H1 (cell line): ENCODE data around the gene ACY1. TPM values are rescaled to one million over a fixed set of nuclear protein-coding genes. Genes with fewer than 3 reads are reported as not detected.

Experiments used
- CTCF ChIA-PET: fragments of 300-600 bp; sonication (Branson Sonifier 250); formaldehyde crosslinking; loops from one replicate; lab custom pipeline; 2021; ENCODE audit not compliant: partially characterized antibody; lab: Charles Lee
- POLR2A ChIA-PET: fragments of 300-600 bp; sonication (Branson Sonifier 250); formaldehyde crosslinking; loops from one replicate; lab custom pipeline; 2021; ENCODE audit warnings: inconsistent platforms; ENCODE audit not compliant: partially characterized antibody; lab: Charles Lee
- DNase-seq, 2 experiments: peaks; one replicate each; pipeline versions ENCODE4 v3.0.0 to v3.0.0-alpha.2; 2010 to 2022; ENCODE audit warnings: low spot score in 2 of 2, low read depth in 1 of 2, mixed read lengths in 1 of 2
- FAIRE-seq: peaks from 2 replicates; lab custom pipeline; 2011; peaks lifted over from hg19 to GRCh38; lab: Jason Lieb, UNC
- H2AFZ ChIP-seq: 2 replicates; pipeline ENCODE4 v1.8.1; 2012; ENCODE audit warnings: low read length, inconsistent platforms
- H2AK5ac ChIP-seq: 2 replicates; pipeline ENCODE4 v1.6.1; 2013; ENCODE audit warnings: low read depth, low read length
- H2BK120ac ChIP-seq: replicated peaks from 2 replicates; pipeline ENCODE3; 2013; ENCODE audit warnings: low read depth, low read length, inconsistent platforms
- H2BK12ac ChIP-seq: 2 replicates; pipeline ENCODE4 v1.6.1; 2013; ENCODE audit warnings: low read depth, low read length
- H2BK15ac ChIP-seq: 2 replicates; pipeline ENCODE4 v1.6.1; 2013; ENCODE audit warnings: low read length
- H2BK20ac ChIP-seq: 2 replicates; pipeline ENCODE4 v1.6.1; 2013; ENCODE audit warnings: low read length
- H2BK5ac ChIP-seq: 2 replicates; pipeline ENCODE4 v1.6.1; 2013; ENCODE audit warnings: low read depth, low read length
- H3K14ac ChIP-seq: 2 replicates; pipeline ENCODE4 v1.6.1; 2013; ENCODE audit warnings: inconsistent platforms; ENCODE audit not compliant: insufficient read length
- H3K18ac ChIP-seq: 2 replicates; pipeline ENCODE4 v1.6.1; 2013; ENCODE audit warnings: low read length; ENCODE audit errors: extremely low read depth
- H3K23ac ChIP-seq: 2 replicates; pipeline ENCODE4 v1.6.1; 2013; ENCODE audit warnings: inconsistent platforms; ENCODE audit not compliant: insufficient read length
- H3K23me2 ChIP-seq: 2 replicates; pipeline ENCODE4 v1.6.1; 2013; ENCODE audit warnings: low read depth, low read length
- H3K27ac ChIP-seq: 2 replicates; pipeline ENCODE4 v1.6.1; 2011; ENCODE audit warnings: low read depth, low read length, inconsistent platforms
- H3K27me3 ChIP-seq, 4 experiments: replicated peaks in 1 of 4; 1 replicate in 1 of 4; 2 replicates in 3 of 4; pipeline versions ENCODE4 v1.6.1 to v1.8.1; 2011 to 2013; ENCODE audit warnings: low read length in 3 of 4, mild to moderate bottlenecking in 3 of 4, inconsistent platforms in 2 of 4, mixed read lengths in 2 of 4, moderate library complexity in 1 of 4; ENCODE audit not compliant: control insufficient read depth in 3 of 4, insufficient read depth in 3 of 4; ENCODE audit errors: extremely low read depth in 1 of 4
- H3K36me3 ChIP-seq, 4 experiments: 2 replicates each; pipeline versions ENCODE4 v1.6.1 to v1.8.1; 2011 to 2013; ENCODE audit warnings: mild to moderate bottlenecking in 4 of 4, low read length in 3 of 4, moderate library complexity in 2 of 4, control low read depth in 1 of 4, inconsistent platforms in 1 of 4; ENCODE audit not compliant: insufficient read depth in 4 of 4, control insufficient read depth in 2 of 4
- H3K4ac ChIP-seq: replicated peaks from 2 replicates; pipeline ENCODE3; 2013; ENCODE audit warnings: low read length, low read depth, mixed read lengths, inconsistent platforms; ENCODE audit not compliant: insufficient read length
- H3K4me1 ChIP-seq, 4 experiments: replicated peaks in 1 of 4; 1 replicate in 1 of 4; 2 replicates in 3 of 4; pipeline versions ENCODE4 v1.6.1 to v1.8.1; 2011 to 2013; ENCODE audit warnings: low read length in 3 of 4, inconsistent platforms in 2 of 4, mixed read lengths in 1 of 4; ENCODE audit not compliant: insufficient read depth in 4 of 4, control insufficient read depth in 3 of 4
- H3K4me2 ChIP-seq, 2 experiments: 2 replicates each; pipeline versions ENCODE4 v1.6.1 to v1.8.1; 2011 to 2013; ENCODE audit warnings: low read depth in 2 of 2, low read length in 2 of 2, control low read depth in 1 of 2, inconsistent platforms in 1 of 2, mild to moderate bottlenecking in 1 of 2; ENCODE audit not compliant: insufficient read depth in 1 of 2
- H3K4me3 ChIP-seq, 4 experiments: fragments of 200-600, 300-600 bp in 1 of 4; sonication (generic), shearing (Covaris generic), sonication (Bioruptor Twin) in 1 of 4; 2 replicates each; pipeline versions ENCODE4 v1.5.1 to v1.8.1; 2011 to 2016; ENCODE audit warnings: low read length in 4 of 4, low read depth in 3 of 4, control low read depth in 2 of 4, inconsistent platforms in 2 of 4, mild to moderate bottlenecking in 2 of 4, mixed read lengths in 1 of 4, moderate library complexity in 1 of 4; ENCODE audit not compliant: insufficient read depth in 2 of 4; ENCODE audit errors: extremely low read depth in 1 of 4
- H3K56ac ChIP-seq: replicated peaks from 2 replicates; pipeline ENCODE3; 2013; ENCODE audit warnings: low read depth, mild to moderate bottlenecking, mixed read lengths, low read length, inconsistent platforms; ENCODE audit not compliant: insufficient read length
- H3K79me1 ChIP-seq: 2 replicates; pipeline ENCODE4 v1.6.1; 2013; ENCODE audit warnings: low read depth, low read length, control low read depth
- H3K79me2 ChIP-seq, 2 experiments: 2 replicates each; pipeline versions ENCODE4 v1.6.1 to v1.8.1; 2012 to 2013; ENCODE audit warnings: low read length in 2 of 2, mild to moderate bottlenecking in 2 of 2, inconsistent platforms in 1 of 2; ENCODE audit not compliant: insufficient read depth in 2 of 2, control insufficient read depth in 1 of 2
- H3K9ac ChIP-seq, 4 experiments: replicated peaks in 1 of 4; 1 replicate in 1 of 4; 2 replicates in 3 of 4; pipeline versions ENCODE4 v1.6.1 to v1.8.1; 2011 to 2013; ENCODE audit warnings: low read depth in 3 of 4, low read length in 3 of 4, control low read depth in 2 of 4, mild to moderate bottlenecking in 2 of 4, moderate library complexity in 2 of 4, inconsistent platforms in 1 of 4; ENCODE audit errors: extremely low read depth in 1 of 4
- H3K9me3 ChIP-seq, 2 experiments: 2 replicates each; pipeline versions ENCODE4 v1.6.1 to v1.8.1; 2012 to 2013; ENCODE audit warnings: mild to moderate bottlenecking in 2 of 2, moderate library complexity in 2 of 2, control low read depth in 1 of 2, inconsistent platforms in 1 of 2, low read depth in 1 of 2, low read length in 1 of 2, mixed read lengths in 1 of 2; ENCODE audit not compliant: insufficient read depth in 2 of 2
- H4K20me1 ChIP-seq, 2 experiments: replicated peaks in 1 of 2; 2 replicates each; pipeline versions ENCODE3 to v1.8.1; 2011 to 2013; ENCODE audit warnings: inconsistent platforms in 2 of 2, low read length in 2 of 2, mild to moderate bottlenecking in 1 of 2; ENCODE audit not compliant: insufficient read depth in 2 of 2, control insufficient read depth in 1 of 2
- H4K5ac ChIP-seq: 2 replicates; pipeline ENCODE4 v1.6.1; 2013; ENCODE audit warnings: low read length, low read depth, mixed read lengths, inconsistent platforms; ENCODE audit not compliant: insufficient read length
- H4K8ac ChIP-seq: 2 replicates; pipeline ENCODE4 v1.8.0; 2013; ENCODE audit warnings: mild to moderate bottlenecking, moderate library complexity, low read length, inconsistent platforms; ENCODE audit not compliant: insufficient read depth; ENCODE audit errors: extremely low read depth
- H4K91ac ChIP-seq: replicated peaks from 2 replicates; pipeline ENCODE3; 2013; ENCODE audit warnings: low read length, mixed read lengths, inconsistent platforms; ENCODE audit not compliant: insufficient read length
- BACH1 ChIP-seq: IDR thresholded peaks from 2 replicates; pipeline ENCODE4 v1.6.1; 2012; ENCODE audit warnings: low read length, improper control_type of control experiment
- CEBPB ChIP-seq: IDR thresholded peaks from 2 replicates; pipeline ENCODE4 v1.6.1; 2012; ENCODE audit warnings: low read depth, low read length
- EP300 ChIP-seq, 2 experiments: IDR thresholded peaks; 1 replicate in 1 of 2; 2 replicates in 1 of 2; pipeline ENCODE4 v1.6.1; 2011 to 2012; ENCODE audit warnings: low read depth in 2 of 2, low read length in 2 of 2, mild to moderate bottlenecking in 2 of 2, borderline replicate concordance in 1 of 2, inconsistent platforms in 1 of 2, moderate library complexity in 1 of 2
- KDM1A ChIP-seq: fragments of 200-600, 300-600 bp; sonication (generic); IDR thresholded peaks from 2 replicates; pipeline ENCODE4 v1.7.1; 2016; ENCODE audit warnings: mild to moderate bottlenecking, low read length, borderline replicate concordance
- KDM5A ChIP-seq: fragments of 200-600 bp; IDR thresholded peaks from 2 replicates; pipeline ENCODE4 v1.7.1; 2012; ENCODE audit warnings: mild to moderate bottlenecking, low read length, inconsistent platforms, mixed read lengths
- MAFK ChIP-seq: IDR thresholded peaks from 2 replicates; pipeline ENCODE4 v1.6.1; 2012; ENCODE audit warnings: low read depth, mild to moderate bottlenecking, improper control_type of control experiment, low read length
- POLR2A ChIP-seq, 2 experiments: IDR thresholded peaks; 1 replicate in 1 of 2; 2 replicates in 1 of 2; pipeline ENCODE4 v1.6.1; 2011; ENCODE audit warnings: low read depth in 2 of 2, low read length in 2 of 2, mild to moderate bottlenecking in 2 of 2; ENCODE audit errors: control extremely low read depth in 1 of 2
- RFX5 ChIP-seq: IDR thresholded peaks from 2 replicates; pipeline ENCODE4 v1.6.1; 2011; ENCODE audit warnings: low read depth, low read length, improper control_type of control experiment, borderline replicate concordance
- RNF2 ChIP-seq: fragments of 200-900, 300-1000 bp; sonication (generic); IDR thresholded peaks from 2 replicates; pipeline ENCODE4 v1.7.1; 2016; ENCODE audit warnings: borderline replicate concordance, low read depth, mild to moderate bottlenecking, antibody characterized with exemption, low read length; ENCODE audit not compliant: poor library complexity, severe bottlenecking; ENCODE audit errors: missing control alignments
- SUZ12 ChIP-seq: fragments of 200-600 bp; sonication (generic); IDR thresholded peaks from 2 replicates; pipeline ENCODE4 v1.6.1; 2012; ENCODE audit warnings: mild to moderate bottlenecking, inconsistent platforms, low read length, moderate library complexity, mixed read lengths
- TAF1 ChIP-seq: IDR thresholded peaks from 2 replicates; pipeline ENCODE4 v1.6.1; 2011; ENCODE audit warnings: mild to moderate bottlenecking, low read depth, low read length
- TCF12 ChIP-seq: IDR thresholded peaks from 2 replicates; pipeline ENCODE4 v1.6.1; 2011; ENCODE audit warnings: low read depth, mild to moderate bottlenecking, low read length
- TEAD4 ChIP-seq: IDR thresholded peaks from 2 replicates; pipeline ENCODE4 v1.6.1; 2012; ENCODE audit warnings: low read depth, low read length, inconsistent platforms, mixed read lengths
- WGBS, 2 experiments: shearing (Covaris generic) in 1 of 2; methylation state at CpG; one replicate each; pipeline versions ENCODE4 v1.1.6 to v1.1.7; 2013 to 2015; ENCODE audit warnings: low lambda C conversion rate in 2 of 2, mixed read lengths in 2 of 2, inconsistent platforms in 1 of 2, low coverage in 1 of 2, missing lambda C conversion rate in 1 of 2; ENCODE audit not compliant: insufficient replicate concordance in 2 of 2, insufficient coverage in 1 of 2, insufficient read length in 1 of 2; ENCODE audit errors: extremely low coverage in 1 of 2, missing lambda C conversion rate in 1 of 2; 5-methylcytosine and 5-hydroxymethylcytosine counted together
- polyA plus RNA-seq, 7 experiments: library from polyadenylated mRNA; depleted of rRNA in 3 of 7; stranded (reverse) in 5 of 7; unstranded in 2 of 7; fragments of >200 nt in 5 of 7; fragments of 200-250 nt in 2 of 7; gene quantifications; 1 replicate in 5 of 7; 2 replicates in 1 of 7; 4 replicates in 1 of 7; pipeline versions ENCODE4 v1.2.1 to v1.2.3, GENCODE V29; 2011 to 2013; ENCODE audit warnings: missing spikeins in 2 of 7, mixed read lengths in 2 of 7
- total RNA-seq: library from RNA; stranded (reverse); fragmentation: NEBNext Ultra II Directional; extraction: Animal tissue kit (Norgen Biotek cat#: 25700); gene quantifications from 2 replicates; pipeline ENCODE4 v1.2.1, GENCODE V29; 2021

The ACY1 gene
- total and polyA plus RNA-seq, 2 of the 8 experiments (the other 6 are each of a cell fraction or from before 2014, with no cell fraction given): 48.3 to 113 TPM

- Histone ChIP-seq H4K5ac (no peak overlapping the region), H3K79me2 (no peaks in the 10 kb centered on the region), H3K23me2 (peaks cover 8% of the 10 kb centered on the region; the same call in 1 of the 2 replicates), H3K18ac (no peak overlapping the region), H2BK120ac (no peak overlapping the region), H2BK5ac (no peak overlapping the region), H3K9me3 (no peaks in the 10 kb centered on the region), H3K79me1 (no peaks in the 10 kb centered on the region), H3K27me3 (peaks cover 15 to 40% (median 35%) of the 10 kb centered on the region in 4 experiments), H3K56ac (no peak overlapping the region), H4K20me1 (peaks cover 0 to 4% of the 10 kb centered on the region in 2 experiments), H2BK20ac (no peak overlapping the region), H3K23ac (no peak overlapping the region), H2AFZ (no peak overlapping the region), H4K91ac (no peak overlapping the region), H2BK12ac (no peak overlapping the region), H3K4ac (no peak overlapping the region), H3K14ac (no peak overlapping the region), H4K8ac (no peak overlapping the region; the same call in 1 of the 2 replicates), H2BK15ac (no peak overlapping the region), H2AK5ac (no peak overlapping the region), H3K27ac (no peak overlapping the region), H3K4me2 (no peak overlapping the region), H3K36me3 (no peaks in the 10 kb centered on the region), H3K9ac (no peak overlapping the region), H3K4me3 (no peak overlapping the region), H3K4me1 (peaks cover 0 to 15% (median 7%) of the 10 kb centered on the region in 4 experiments; a peak in 6 of 7 replicates)
- POLR2A ChIA-PET: interaction anchor here (0.9 to 29.3 kb wide), 5 partner anchors 11 to 26 kb away, joined by 3 to 923 read pairs (median 4); partner anchors contain the start of genes ABHD14A, ABHD14B, ACY1 and PARP3
- DNase-seq (no peak), FAIRE-seq (no peak)
- CTCF ChIA-PET: interaction anchor here (0.7 to 6.2 kb wide), 15 partner anchors 8 to 1415 kb away, joined by 3 to 64 read pairs (median 4); partner anchors contain the start of genes ABHD14A, ABHD14B, ACY1 and PARP3
- WGBS, 2 experiments: 92% methylated on average over 15 of the region's 15 CpGs; no CpG with 5 or more reads in 1 of the 2 experiments
- TF ChIP-seq EP300 (IDR thresholded peaks at IDR 0.05; ENCODE audit: borderline replicate concordance in 1 of 2, low read depth in 2 of 2, low read length in 2 of 2): no peak
- no peak for TF ChIP-seq TCF12
- TF ChIP-seq TEAD4: no peak
- no peak for TF ChIP-seq MAFK
- no peak for TF ChIP-seq KDM1A
- TF ChIP-seq RFX5: no peak
- TF ChIP-seq TAF1: no peak
- TF ChIP-seq KDM5A: no peak
- no peak for TF ChIP-seq BACH1
- TF ChIP-seq SUZ12: no peak
- TF ChIP-seq POLR2A (IDR thresholded peaks at IDR 0.05; ENCODE audit: control extremely low read depth in 1 of 2, low read depth in 2 of 2, low read length in 2 of 2): no peak
- no peak for TF ChIP-seq RNF2
- TF ChIP-seq CEBPB: no peak
Observed at GRCh38 chr3:51957520-51958205, 25.7 kb upstream of the ACY1 start.
